HPDE6-E6E7 (cell line): ENCODE data around the gene SLC36A3.
"Not testable (repeated sequence)": the region's sequence is repeated elsewhere in the genome, so short reads cannot be mapped to it uniquely, and the experiment has no call there.

Source experiments
- DNase-seq: peaks from one replicate; pipeline ENCODE4 v3.0.0; 2011; ENCODE audit warnings: missing footprints; ENCODE audit errors: extremely low spot score

The SLC36A3 gene

GRCh38 chr5:151303666-151304065 lies at the start of gene SLC36A3:
SLC36A3 (minus strand) TSS chr5:151303766; CDS start chr5:151303354, 412 bp downstream.
- DNase-seq, result no peak

DNA sequence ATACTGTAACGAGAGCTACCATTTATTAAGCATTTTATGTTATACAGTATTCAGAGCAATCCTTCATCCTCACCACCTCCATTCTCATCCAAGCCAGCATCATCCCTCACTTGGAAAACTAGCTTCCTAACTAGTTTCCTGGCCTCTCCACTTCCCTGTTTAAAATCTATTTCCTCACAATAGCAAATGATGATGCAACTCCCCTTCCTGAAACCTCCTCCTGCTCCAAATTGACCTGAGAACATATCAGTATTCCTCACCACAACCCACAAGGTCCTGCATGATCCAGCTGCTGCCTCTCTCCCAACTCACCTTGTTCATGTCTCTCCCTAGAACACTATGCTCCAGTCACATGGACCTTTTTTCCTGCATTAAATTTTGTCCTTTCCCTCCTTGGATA lies 48.1 kb upstream of the SLC36A3 start:
- no peak for DNase-seq

- no peak for DNase-seq
Observed at GRCh38 chr5:151348789-151349188, 45.2 kb upstream of the SLC36A3 start.

DNA sequence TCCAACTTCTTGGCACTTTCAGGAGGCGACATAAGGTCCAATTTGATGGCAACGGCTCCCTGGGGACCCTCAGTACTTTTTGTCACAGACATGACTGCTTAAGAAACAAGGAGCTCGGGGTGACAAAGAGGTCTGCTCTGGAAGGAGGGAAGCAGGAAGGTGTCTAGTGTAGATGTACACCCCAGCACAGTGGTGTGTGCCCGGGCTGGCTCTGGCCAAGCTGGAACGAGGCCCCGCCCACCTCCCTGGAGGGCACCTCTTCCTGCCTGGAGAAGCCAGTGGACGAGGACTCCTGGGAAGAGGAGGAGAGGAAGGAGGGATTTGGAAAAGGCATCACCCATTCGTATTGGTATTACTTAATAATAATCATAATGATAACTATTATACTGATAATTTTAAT lies 43.8 kb upstream of the SLC36A3 start, which contains the start of gene SLC36A2:
Gene SLC36A2 (minus strand): TSS at position 191 of the 400 bp plus-strand sequence. CDS start 99 bp downstream, at position 92.
- DNase-seq, result no peak

DNA sequence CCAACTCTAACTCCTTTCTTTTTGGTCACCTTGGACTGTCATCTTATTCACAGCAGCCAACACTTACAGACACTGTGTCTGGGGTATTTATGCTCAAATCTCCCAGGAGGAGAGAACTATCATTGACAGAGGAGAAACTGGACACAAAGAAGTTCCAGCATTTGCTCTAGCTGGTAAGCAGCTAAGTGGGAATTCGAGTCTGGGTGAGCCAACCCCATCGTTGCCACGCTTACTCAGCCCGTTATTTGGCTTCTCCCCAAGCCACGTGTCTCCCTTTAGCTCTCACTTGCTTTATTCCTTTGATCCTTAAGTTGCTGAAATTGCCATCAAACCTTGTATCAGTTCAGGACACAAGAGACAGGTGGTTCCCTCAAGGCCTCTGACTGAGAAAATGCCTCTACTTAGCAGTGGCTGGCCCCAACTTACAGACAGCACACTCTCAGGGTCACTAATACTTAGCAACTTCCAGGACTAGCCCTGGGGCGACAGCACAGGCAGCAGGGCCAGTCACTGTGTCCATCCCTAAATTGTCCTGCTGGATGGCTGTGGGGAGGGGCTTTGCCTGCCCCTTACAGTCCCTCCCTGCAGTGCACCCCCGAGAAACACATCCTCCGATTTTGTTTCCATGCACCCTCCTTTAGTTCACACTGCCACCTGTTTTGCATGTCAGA lies 42.4 kb upstream of the SLC36A3 start:
- peak; percentile 8 for DNase-seq

GRCh38 chr5:151345187-151345807 lies 41.7 kb upstream of the SLC36A3 start:
- no peak for DNase-seq

- DNase-seq, result no peak
Observed at GRCh38 chr5:151344088-151344487, 40.5 kb upstream of the SLC36A3 start.

- DNase-seq, result no peak
Observed at GRCh38 chr5:151340004-151340403, 36.4 kb upstream of the SLC36A3 start.

GRCh38 chr5:151338734-151339133 lies 35.2 kb upstream of the SLC36A3 start:
- no peak for DNase-seq

GRCh38 chr5:151332857-151333256 lies 29.3 kb upstream of the SLC36A3 start:
- DNase-seq, result no peak

DNA sequence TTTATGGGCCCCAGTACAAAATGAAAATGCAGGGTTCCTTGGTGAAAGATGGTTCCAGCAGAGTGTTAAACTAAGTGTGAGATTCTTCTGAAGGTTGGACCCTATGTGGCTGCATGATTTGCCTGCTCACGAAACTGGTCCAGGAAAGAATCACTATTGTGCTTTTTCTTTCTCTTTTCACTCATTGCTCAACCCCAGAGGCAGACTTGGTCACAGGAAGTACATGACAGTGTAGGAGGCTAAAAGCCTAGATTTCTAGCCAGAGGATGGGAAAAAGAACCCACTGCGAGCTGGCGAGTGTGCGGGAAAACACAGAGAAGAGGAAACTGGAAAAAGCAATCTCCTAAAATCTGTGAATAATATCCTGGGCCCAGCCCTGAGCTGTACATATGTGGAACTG lies 25.2 kb upstream of the SLC36A3 start:
- no peak for DNase-seq

- no peak for DNase-seq
Observed at GRCh38 chr5:151327585-151327984, 24.0 kb upstream of the SLC36A3 start.

- DNase-seq, result no peak
Observed at GRCh38 chr5:151326266-151326665, 22.7 kb upstream of the SLC36A3 start.

DNA sequence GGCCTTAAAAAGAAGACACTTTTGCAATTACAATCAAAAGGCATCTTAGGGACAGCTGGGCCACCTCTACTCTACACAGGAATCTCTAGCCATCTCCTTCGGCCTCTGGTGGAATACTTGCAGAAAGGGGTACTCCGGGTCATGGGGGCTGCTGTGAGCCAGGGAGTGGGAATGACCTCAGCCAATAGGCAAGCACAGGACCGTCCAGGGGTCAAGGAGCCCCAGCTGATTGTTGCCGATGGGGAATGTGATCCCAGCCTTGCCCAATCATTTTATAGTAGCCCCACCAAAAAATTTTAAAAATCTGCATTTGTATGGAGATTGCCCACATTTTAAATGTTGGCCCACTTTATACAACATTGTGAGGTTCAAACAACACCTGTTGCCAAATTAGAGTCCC lies 16.9 kb upstream of the SLC36A3 start:
- DNase-seq, result no peak

GRCh38 chr5:151318850-151319732 lies 15.5 kb upstream of the SLC36A3 start:
- peak; percentile 33 for DNase-seq

DNA sequence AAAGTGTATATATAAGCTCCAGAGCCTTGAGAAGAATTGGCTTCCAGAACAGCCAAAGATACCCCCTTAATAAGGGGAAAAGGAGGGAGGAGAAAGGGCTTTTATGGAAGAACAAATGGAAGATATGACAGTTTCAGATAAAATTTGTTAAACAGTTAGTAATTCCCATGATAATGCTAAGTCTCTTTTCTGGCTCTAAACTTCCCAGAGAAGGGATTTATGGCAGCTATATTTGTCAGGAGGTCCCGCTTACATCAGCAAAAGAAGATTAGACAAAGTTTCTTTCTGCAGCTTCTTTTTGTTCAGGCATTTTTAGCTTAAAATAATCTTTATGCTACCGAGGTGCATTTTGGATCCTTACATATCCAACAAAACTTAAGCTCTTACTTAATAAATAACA lies 14.3 kb upstream of the SLC36A3 start:
- DNase-seq, result no peak

DNA sequence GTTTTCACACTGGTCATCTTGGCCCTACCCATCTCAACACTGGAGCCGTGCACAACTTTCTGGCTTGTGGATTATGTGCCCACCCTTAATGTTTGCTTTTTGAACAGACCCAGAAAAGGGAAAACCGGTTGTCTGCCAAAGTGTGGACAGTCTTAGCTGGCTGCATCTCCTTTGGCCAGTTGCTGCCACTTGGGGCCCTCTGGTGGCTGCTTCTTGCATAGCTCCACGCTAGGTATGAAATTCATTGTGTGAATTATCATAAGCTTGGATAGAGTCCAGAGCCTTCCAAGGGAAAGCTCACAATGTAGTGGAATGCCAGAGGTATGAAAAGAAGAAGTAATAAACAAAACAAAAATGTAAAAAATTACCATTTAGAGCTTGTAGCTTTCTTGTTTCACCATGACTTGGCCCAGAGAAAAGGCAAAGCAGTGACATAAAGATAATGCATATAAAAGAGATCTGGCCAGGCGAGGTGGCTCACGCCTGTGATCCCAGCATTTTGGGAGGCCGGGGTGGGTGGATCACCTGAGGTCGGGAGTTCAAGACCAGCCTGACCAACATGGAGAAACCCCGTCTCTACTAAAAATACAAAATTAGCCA lies 12.5 kb upstream of the SLC36A3 start:
- DNase-seq, result peak; percentile 61

- DNase-seq, result no peak
Observed at GRCh38 chr5:151313357-151313756, 9.8 kb upstream of the SLC36A3 start.

- DNase-seq, result no peak
Observed at GRCh38 chr5:151312756-151313324, 9.3 kb upstream of the SLC36A3 start.

- no peak for DNase-seq
Observed at GRCh38 chr5:151310932-151311331, 7.4 kb upstream of the SLC36A3 start.

- not testable (repeated sequence) for DNase-seq
Observed at GRCh38 chr5:151309821-151310220, 6.3 kb upstream of the SLC36A3 start.

- not testable (repeated sequence) for DNase-seq
Observed at GRCh38 chr5:151309266-151309665, 5.7 kb upstream of the SLC36A3 start.
